ENCODE data around the gene KRT83.

DNA sequence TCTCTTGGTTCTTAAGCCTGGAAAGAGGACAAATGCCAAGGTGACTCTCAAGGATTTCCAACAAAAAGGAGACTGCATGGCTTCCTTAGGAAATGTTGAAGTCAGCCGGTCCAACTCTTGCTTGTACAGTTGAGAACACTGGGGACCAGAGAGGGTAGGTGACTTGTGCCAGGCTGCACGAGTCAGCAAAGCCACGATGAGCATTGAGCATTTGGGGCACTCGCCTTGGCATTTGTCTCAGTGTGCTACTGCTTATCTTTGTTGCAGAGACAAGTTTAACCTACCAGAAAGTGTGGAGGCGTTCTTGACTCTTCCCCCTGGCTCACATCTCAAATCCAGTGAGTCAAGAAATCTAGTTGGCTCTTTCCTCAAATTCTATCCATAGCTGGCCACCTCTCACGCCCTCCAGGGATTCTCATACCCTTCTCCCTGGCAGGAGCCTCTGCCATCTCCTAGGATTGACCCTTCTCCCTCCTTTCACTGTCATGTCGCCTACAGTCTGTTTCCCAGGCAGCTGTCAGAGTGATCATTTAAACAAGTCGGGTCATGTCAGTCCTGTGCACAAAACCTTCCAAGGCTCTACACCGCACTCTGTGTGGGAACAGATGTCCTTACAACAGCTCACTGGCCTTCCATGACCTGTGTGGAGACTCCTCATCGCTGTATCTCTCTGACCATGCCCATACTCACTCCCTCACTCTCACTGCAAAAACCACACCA, 17.2 kb upstream of the KRT83 start:
- TF ChIP-seq CTCF (IDR thresholded peaks at IDR 0.05) (no peak), POLR2A (IDR thresholded peaks at IDR 0.05) (no peak)
